HG02642 (cell line): Measurements from ENCODE around the gene PPP2R2B.

Source experiments
- ATAC-seq: cut with Tn5 transposase; IDR thresholded peaks from one replicate; pipeline ENCODE4 v1.9.1; 2021; ENCODE audit warnings: mild to moderate bottlenecking; ENCODE audit not compliant: unreplicated experiment, poor library complexity

The PPP2R2B gene

GRCh38 chr5:146878476-146879172 is at the start of gene PPP2R2B:
PPP2R2B (minus strand) TSS chr5:146878757.
- ATAC-seq, result peak; percentile 71

- ATAC-seq, result no peak
Observed at GRCh38 chr5:146924132-146924531, 45.6 kb upstream of the PPP2R2B start.

GRCh38 chr5:146921225-146921624 is 42.7 kb upstream of the PPP2R2B start:
- ATAC-seq, result no peak

GRCh38 chr5:146920351-146920881 is 41.9 kb upstream of the PPP2R2B start:
- ATAC-seq, result no peak

GRCh38 chr5:146919304-146919703 is 40.7 kb upstream of the PPP2R2B start:
- ATAC-seq, result no peak

GRCh38 chr5:146917931-146918330 is 39.4 kb upstream of the PPP2R2B start:
- ATAC-seq, result no peak

GRCh38 chr5:146912874-146913273 is 34.3 kb upstream of the PPP2R2B start:
- no peak for ATAC-seq

- no peak for ATAC-seq
Observed at GRCh38 chr5:146910239-146910638, 31.7 kb upstream of the PPP2R2B start.

- ATAC-seq, result no peak
Observed at GRCh38 chr5:146909255-146910068, 30.9 kb upstream of the PPP2R2B start.

GRCh38 chr5:146906803-146907202 is 28.2 kb upstream of the PPP2R2B start:
- ATAC-seq, result no peak

GRCh38 chr5:146904890-146905289 is 26.3 kb upstream of the PPP2R2B start:
- ATAC-seq, result no peak

GRCh38 chr5:146903789-146904188 is 25.2 kb upstream of the PPP2R2B start:
- ATAC-seq, result no peak

- no peak for ATAC-seq
Observed at GRCh38 chr5:146902471-146902870, 23.9 kb upstream of the PPP2R2B start.

- no peak for ATAC-seq
Observed at GRCh38 chr5:146897061-146897460, 18.5 kb upstream of the PPP2R2B start.

- no peak for ATAC-seq
Observed at GRCh38 chr5:146894753-146895521, 16.4 kb upstream of the PPP2R2B start.

GRCh38 chr5:146893991-146894390 is 15.4 kb upstream of the PPP2R2B start:
- ATAC-seq, result no peak

- ATAC-seq, result no peak
Observed at GRCh38 chr5:146892231-146892630, 13.7 kb upstream of the PPP2R2B start.

GRCh38 chr5:146891511-146891910 is 13.0 kb upstream of the PPP2R2B start:
- ATAC-seq, result no peak

GRCh38 chr5:146890731-146891440 is 12.3 kb upstream of the PPP2R2B start:
- ATAC-seq, result no peak

- no peak for ATAC-seq
Observed at GRCh38 chr5:146890066-146890465, 11.5 kb upstream of the PPP2R2B start.
